Measurements from ENCODE around the gene COL6A1.

COL6A1 gene

GRCh38 chr21:46028573-46029091, 47.1 kb downstream of the COL6A1 start:
- TF ChIP-seq SIN3A (IDR thresholded peaks at IDR 0.05; ENCODE audit: borderline replicate concordance, insufficient read depth, low read length), result no peak
- no peak for TF ChIP-seq TAF1 (IDR thresholded peaks at IDR 0.05; ENCODE audit: borderline replicate concordance, insufficient read depth, low read length)
- TF ChIP-seq, protein P1, sequence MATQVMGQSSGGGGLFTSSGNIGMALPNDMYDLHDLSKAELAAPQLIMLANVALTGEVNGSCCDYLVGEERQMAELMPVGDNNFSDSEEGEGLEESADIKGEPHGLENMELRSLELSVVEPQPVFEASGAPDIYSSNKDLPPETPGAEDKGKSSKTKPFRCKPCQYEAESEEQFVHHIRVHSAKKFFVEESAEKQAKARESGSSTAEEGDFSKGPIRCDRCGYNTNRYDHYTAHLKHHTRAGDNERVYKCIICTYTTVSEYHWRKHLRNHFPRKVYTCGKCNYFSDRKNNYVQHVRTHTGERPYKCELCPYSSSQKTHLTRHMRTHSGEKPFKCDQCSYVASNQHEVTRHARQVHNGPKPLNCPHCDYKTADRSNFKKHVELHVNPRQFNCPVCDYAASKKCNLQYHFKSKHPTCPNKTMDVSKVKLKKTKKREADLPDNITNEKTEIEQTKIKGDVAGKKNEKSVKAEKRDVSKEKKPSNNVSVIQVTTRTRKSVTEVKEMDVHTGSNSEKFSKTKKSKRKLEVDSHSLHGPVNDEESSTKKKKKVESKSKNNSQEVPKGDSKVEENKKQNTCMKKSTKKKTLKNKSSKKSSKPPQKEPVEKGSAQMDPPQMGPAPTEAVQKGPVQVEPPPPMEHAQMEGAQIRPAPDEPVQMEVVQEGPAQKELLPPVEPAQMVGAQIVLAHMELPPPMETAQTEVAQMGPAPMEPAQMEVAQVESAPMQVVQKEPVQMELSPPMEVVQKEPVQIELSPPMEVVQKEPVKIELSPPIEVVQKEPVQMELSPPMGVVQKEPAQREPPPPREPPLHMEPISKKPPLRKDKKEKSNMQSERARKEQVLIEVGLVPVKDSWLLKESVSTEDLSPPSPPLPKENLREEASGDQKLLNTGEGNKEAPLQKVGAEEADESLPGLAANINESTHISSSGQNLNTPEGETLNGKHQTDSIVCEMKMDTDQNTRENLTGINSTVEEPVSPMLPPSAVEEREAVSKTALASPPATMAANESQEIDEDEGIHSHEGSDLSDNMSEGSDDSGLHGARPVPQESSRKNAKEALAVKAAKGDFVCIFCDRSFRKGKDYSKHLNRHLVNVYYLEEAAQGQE (IDR thresholded peaks at IDR 0.05; ENCODE audit: insufficient read depth in 1 of 2, low read depth in 2 of 2, low read length in 2 of 2), result no peak
- TF ChIP-seq FOXP2 (optimal IDR thresholded peaks at IDR 0.05; ENCODE audit: borderline replicate concordance, extremely low read depth, extremely low read length, insufficient read depth), result no peak
- TF ChIP-seq POLR2AphosphoS5 (IDR thresholded peaks at IDR 0.05; ENCODE audit: low read depth, low read length), result no peak

- TF ChIP-seq TAF1 (IDR thresholded peaks at IDR 0.05; ENCODE audit: borderline replicate concordance, insufficient read depth, low read length), result no peak
- TF ChIP-seq SIN3A (IDR thresholded peaks at IDR 0.05; ENCODE audit: borderline replicate concordance, insufficient read depth, low read length), result no peak
- TF ChIP-seq POLR2AphosphoS5 (IDR thresholded peaks at IDR 0.05; ENCODE audit: low read depth, low read length), result no peak
- TF ChIP-seq, protein P1 (IDR thresholded peaks at IDR 0.05; ENCODE audit: insufficient read depth in 1 of 2, low read depth in 2 of 2, low read length in 2 of 2), result no peak
- no peak for TF ChIP-seq FOXP2 (optimal IDR thresholded peaks at IDR 0.05; ENCODE audit: borderline replicate concordance, extremely low read depth, extremely low read length, insufficient read depth)
Measured at GRCh38 chr21:46029186-46029924, 47.8 kb downstream of the COL6A1 start.

- TF ChIP-seq SIN3A (IDR thresholded peaks at IDR 0.05; ENCODE audit: borderline replicate concordance, insufficient read depth, low read length), result no peak
- TF ChIP-seq POLR2AphosphoS5 (IDR thresholded peaks at IDR 0.05; ENCODE audit: low read depth, low read length), result no peak
- TF ChIP-seq, protein P1 (IDR thresholded peaks at IDR 0.05; ENCODE audit: insufficient read depth in 1 of 2, low read depth in 2 of 2, low read length in 2 of 2), result no peak
- TF ChIP-seq TAF1 (IDR thresholded peaks at IDR 0.05; ENCODE audit: borderline replicate concordance, insufficient read depth, low read length), result no peak
- no peak for TF ChIP-seq FOXP2 (optimal IDR thresholded peaks at IDR 0.05; ENCODE audit: borderline replicate concordance, extremely low read depth, extremely low read length, insufficient read depth)
Measured at GRCh38 chr21:46031484-46031883, 49.9 kb downstream of the COL6A1 start.

DNA sequence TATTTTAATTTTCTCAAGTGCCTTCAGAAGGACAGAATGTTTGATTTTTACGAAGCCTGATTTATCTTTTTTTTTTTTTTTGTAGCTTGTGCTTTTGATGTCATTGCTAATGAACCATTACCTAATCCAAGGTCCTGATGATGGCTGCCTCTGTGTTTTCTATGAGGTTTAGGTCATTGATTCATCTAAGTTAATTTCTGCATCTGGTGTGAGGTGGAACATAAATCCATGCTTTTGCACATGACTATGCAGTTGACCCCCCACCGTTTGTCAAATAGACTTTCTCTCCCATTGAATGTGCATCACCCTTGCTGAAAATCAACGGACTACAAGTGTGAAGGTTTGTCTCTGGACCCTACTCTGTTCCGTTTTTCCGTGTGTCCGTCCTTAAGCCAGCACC, 50.5 kb downstream of the COL6A1 start:
- TF ChIP-seq POLR2AphosphoS5 (IDR thresholded peaks at IDR 0.05; ENCODE audit: low read depth, low read length), result no peak
- no peak for TF ChIP-seq TAF1 (IDR thresholded peaks at IDR 0.05; ENCODE audit: borderline replicate concordance, insufficient read depth, low read length)
- TF ChIP-seq FOXP2 (optimal IDR thresholded peaks at IDR 0.05; ENCODE audit: borderline replicate concordance, extremely low read depth, extremely low read length, insufficient read depth), result no peak
- TF ChIP-seq, protein P1 (IDR thresholded peaks at IDR 0.05; ENCODE audit: insufficient read depth in 1 of 2, low read depth in 2 of 2, low read length in 2 of 2), result no peak
- no peak for TF ChIP-seq SIN3A (IDR thresholded peaks at IDR 0.05; ENCODE audit: borderline replicate concordance, insufficient read depth, low read length)

All from PFSK-1 (cell line).